Activated naive CD8-positive, alpha-beta T cell treated with anti-CD3 and anti-CD28 coated beads for 36 hours (primary cell): ENCODE results near the gene AMN. TPM values are rescaled to one million over a fixed set of nuclear protein-coding genes. Genes with fewer than 3 reads are reported as not detected.
"Not testable (repeated sequence)": the region's sequence is repeated elsewhere in the genome, so short reads cannot be mapped to it uniquely, and the experiment has no call there.

Source experiments
- DNase-seq: peaks from one replicate; pipeline ENCODE4 v3.0.0; 2021
- H3K27ac Mint-ChIP-seq: one replicate; pipeline ENCODE4 v1.8.0; 2022; ENCODE audit warnings: mild to moderate bottlenecking, moderate library complexity, mixed read lengths
- H3K27me3 Mint-ChIP-seq: one replicate; pipeline ENCODE4 v1.8.0; 2022; ENCODE audit warnings: mild to moderate bottlenecking, mixed read lengths
- H3K36me3 Mint-ChIP-seq: one replicate; pipeline ENCODE4 v1.8.0; 2021; ENCODE audit warnings: mild to moderate bottlenecking, mixed read lengths
- H3K4me1 Mint-ChIP-seq: one replicate; pipeline ENCODE4 v1.8.0; 2021; ENCODE audit warnings: mixed read lengths
- H3K4me3 Mint-ChIP-seq: one replicate; pipeline ENCODE4 v1.8.0; 2022; ENCODE audit warnings: mild to moderate bottlenecking, moderate library complexity, mixed read lengths
- H3K9me3 Mint-ChIP-seq: one replicate; pipeline ENCODE4 v1.8.0; 2022; ENCODE audit warnings: mixed read lengths
- total RNA-seq, 2 experiments: library from RNA; stranded (reverse); gene quantifications; one replicate each; pipeline ENCODE4 v1.2.3, GENCODE V29; 2021

The AMN gene
- total RNA-seq, 2 experiments from 2014 or later: 0.72 to 2.0 TPM

GRCh38 chr14:102915292-102916110 lies 7.0 kb upstream of the AMN start:
- no peak for DNase-seq
- H3K4me3 Mint-ChIP-seq: no peak overlapping the region
- H3K27ac Mint-ChIP-seq: no peak overlapping the region
- H3K9me3 Mint-ChIP-seq: no peaks in the 10 kb centered on the region
- H3K27me3 Mint-ChIP-seq: no peaks in the 10 kb centered on the region
- no peaks in the 10 kb centered on the region for H3K4me1 Mint-ChIP-seq
- no peaks in the 10 kb centered on the region for H3K36me3 Mint-ChIP-seq

GRCh38 chr14:102916347-102917055 lies 6.0 kb upstream of the AMN start:
- no peaks in the 10 kb centered on the region for H3K4me1 Mint-ChIP-seq
- H3K4me3 Mint-ChIP-seq: no peak overlapping the region
- H3K9me3 Mint-ChIP-seq: no peaks in the 10 kb centered on the region
- DNase-seq: no peak
- H3K27me3 Mint-ChIP-seq: no peaks in the 10 kb centered on the region
- no peaks in the 10 kb centered on the region for H3K36me3 Mint-ChIP-seq
- H3K27ac Mint-ChIP-seq: no peak overlapping the region

- no peaks in the 10 kb centered on the region for H3K4me1 Mint-ChIP-seq
- H3K9me3 Mint-ChIP-seq: no peaks in the 10 kb centered on the region
- no peaks in the 10 kb centered on the region for H3K36me3 Mint-ChIP-seq
- H3K4me3 Mint-ChIP-seq: no peak overlapping the region
- no peak for DNase-seq
- H3K27me3 Mint-ChIP-seq: no peaks in the 10 kb centered on the region
- H3K27ac Mint-ChIP-seq: no peak overlapping the region
Measured at GRCh38 chr14:102917056-102917385, 5.4 kb upstream of the AMN start.

- Mint-ChIP-seq H3K36me3 (no peaks in the 10 kb centered on the region), H3K27me3 (no peaks in the 10 kb centered on the region), H3K4me3 (no peak overlapping the region), H3K4me1 (no peaks in the 10 kb centered on the region), H3K9me3 (no peaks in the 10 kb centered on the region), H3K27ac (no peak overlapping the region)
- peak; percentile 47 for DNase-seq
Measured at GRCh38 chr14:102917469-102918211, 4.8 kb upstream of the AMN start.

GRCh38 chr14:102918438-102918837 lies 4.0 kb upstream of the AMN start:
- DNase-seq: no peak
- Mint-ChIP-seq H3K27ac (no peak overlapping the region), H3K4me1 (no peaks in the 10 kb centered on the region), H3K9me3 (no peaks in the 10 kb centered on the region), H3K4me3 (no peak overlapping the region), H3K36me3 (no peaks in the 10 kb centered on the region), H3K27me3 (peaks cover 3% of the 10 kb centered on the region)

DNA sequence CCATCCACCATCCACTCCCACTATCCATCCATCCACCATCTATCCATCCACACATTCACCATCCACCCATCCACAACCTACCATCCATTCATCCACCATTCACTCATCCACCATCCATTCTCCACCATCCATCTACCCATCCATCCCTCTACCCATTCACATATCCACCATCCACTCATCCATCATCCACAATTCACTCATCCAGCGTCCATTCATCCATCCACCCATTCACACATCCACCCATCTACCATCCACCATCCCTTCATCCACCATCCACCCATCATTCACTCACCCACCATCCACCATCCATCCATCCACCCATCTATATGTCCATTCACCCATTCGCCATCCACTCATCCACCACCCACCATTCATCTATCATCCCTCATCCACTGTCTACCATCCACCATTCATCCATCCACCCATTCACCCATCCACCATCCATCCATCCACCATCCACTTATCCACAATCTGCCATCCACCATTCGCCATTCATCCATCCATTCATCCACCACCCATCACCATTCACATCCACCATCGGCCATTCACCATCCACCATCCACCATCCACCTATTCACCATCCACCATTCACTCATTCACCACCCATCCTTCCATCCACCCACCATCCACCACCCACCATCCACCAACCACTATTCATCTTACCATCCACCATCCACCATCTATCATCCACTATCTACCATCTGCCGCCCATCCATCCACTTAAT lies 2.0 kb upstream of the AMN start:
- no peaks in the 10 kb centered on the region for H3K9me3 Mint-ChIP-seq
- H3K4me3 Mint-ChIP-seq: no peak overlapping the region
- no peak overlapping the region for H3K27ac Mint-ChIP-seq
- no peaks in the 10 kb centered on the region for H3K4me1 Mint-ChIP-seq
- no peaks in the 10 kb centered on the region for H3K36me3 Mint-ChIP-seq
- peaks cover 11% of the 10 kb centered on the region for H3K27me3 Mint-ChIP-seq
- DNase-seq: no peak

DNA sequence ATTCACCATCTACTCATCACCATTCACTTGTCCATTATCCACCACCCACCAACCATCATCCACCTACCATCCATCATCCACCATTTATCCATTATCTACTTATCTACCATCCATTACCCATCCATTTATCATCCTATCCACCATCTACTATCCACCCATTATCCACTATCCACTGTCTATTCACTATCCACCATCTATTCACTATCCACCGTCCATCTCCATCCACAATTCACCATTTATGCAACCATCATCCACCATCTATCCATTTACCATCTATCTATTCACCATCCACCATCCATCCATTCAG lies 1.5 kb upstream of the AMN start:
- H3K36me3 Mint-ChIP-seq: no peaks in the 10 kb centered on the region
- H3K9me3 Mint-ChIP-seq: no peaks in the 10 kb centered on the region
- no peaks in the 10 kb centered on the region for H3K4me1 Mint-ChIP-seq
- no peak overlapping the region for H3K27ac Mint-ChIP-seq
- peaks cover 16% of the 10 kb centered on the region for H3K27me3 Mint-ChIP-seq
- H3K4me3 Mint-ChIP-seq: no peak overlapping the region
- no peak for DNase-seq

DNA sequence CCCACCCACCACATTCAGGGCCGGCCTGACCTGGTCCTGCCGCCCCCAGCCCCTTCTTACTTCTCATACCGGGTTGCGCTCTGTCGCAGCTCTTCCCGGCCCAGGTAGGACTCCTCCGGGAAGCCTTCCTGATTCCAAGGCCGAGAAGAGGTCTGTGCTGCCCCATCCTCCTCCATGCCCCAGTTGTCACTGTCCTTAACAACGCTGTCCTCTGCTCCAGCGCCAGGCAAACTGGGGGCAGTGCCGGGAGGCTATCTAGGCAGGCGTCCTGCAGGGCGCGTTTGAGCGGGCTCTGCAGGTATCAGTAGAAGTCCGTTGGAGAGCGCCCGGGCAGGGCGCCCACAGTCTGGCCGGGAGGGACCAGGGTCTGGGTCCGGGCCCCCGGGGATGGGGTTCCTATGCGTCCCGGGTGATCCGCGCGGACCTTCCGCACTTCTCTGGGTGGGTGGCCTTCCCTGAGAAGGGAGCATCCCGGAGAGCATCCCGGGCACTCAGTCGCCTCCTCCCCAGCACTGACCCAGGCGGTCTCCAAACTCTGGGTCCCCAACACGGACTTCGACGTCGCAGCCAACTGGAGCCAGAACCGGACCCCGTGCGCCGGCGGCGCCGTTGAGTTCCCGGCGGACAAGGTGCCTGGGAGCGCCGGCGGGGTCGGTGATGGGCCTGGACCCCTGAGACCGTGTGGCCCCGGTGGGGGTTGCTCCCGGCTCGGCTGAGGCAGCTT lies 900 bp downstream of the AMN start:
- Mint-ChIP-seq H3K9me3 (no peaks in the 10 kb centered on the region), H3K36me3 (no peaks in the 10 kb centered on the region), H3K27ac (no peak overlapping the region), H3K27me3 (peaks cover 29% of the 10 kb centered on the region), H3K4me3 (no peak overlapping the region), H3K4me1 (no peaks in the 10 kb centered on the region)
- no peak for DNase-seq

DNA sequence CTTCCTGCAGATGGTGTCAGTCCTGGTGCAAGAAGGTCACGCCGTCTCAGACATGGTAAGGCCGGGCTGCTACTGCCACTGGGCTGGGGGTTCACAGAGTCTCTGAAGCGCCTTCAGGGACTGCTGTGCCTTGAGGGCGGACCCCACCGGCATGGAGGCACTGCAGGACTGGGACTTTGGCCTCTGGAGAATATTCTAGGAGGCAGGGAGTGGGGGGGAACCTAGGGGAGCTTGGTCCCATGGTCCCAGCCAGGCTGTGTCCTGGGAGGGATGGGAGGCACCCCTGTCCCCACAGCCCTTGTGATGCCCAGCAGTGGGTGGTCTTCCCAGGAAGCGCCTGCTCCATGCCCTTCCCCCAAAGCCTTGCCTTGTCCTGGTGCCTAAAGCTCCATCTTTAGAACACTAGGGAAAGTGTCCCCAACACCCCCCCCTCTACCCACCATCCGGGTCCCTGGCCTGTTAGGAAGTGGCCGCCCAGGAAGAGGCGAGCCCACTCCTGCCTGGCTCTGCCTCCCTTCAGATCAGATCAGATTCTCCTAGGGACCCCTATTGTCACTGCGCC lies 1.5 kb downstream of the AMN start:
- H3K4me3 Mint-ChIP-seq: no peak overlapping the region
- H3K36me3 Mint-ChIP-seq: no peaks in the 10 kb centered on the region
- no peaks in the 10 kb centered on the region for H3K9me3 Mint-ChIP-seq
- H3K27me3 Mint-ChIP-seq: peaks cover 33% of the 10 kb centered on the region
- no peaks in the 10 kb centered on the region for H3K4me1 Mint-ChIP-seq
- DNase-seq: no peak
- no peak overlapping the region for H3K27ac Mint-ChIP-seq

- no peaks in the 10 kb centered on the region for H3K4me1 Mint-ChIP-seq
- H3K27ac Mint-ChIP-seq: no peak overlapping the region
- peaks cover 36% of the 10 kb centered on the region for H3K27me3 Mint-ChIP-seq
- no peaks in the 10 kb centered on the region for H3K36me3 Mint-ChIP-seq
- H3K9me3 Mint-ChIP-seq: no peaks in the 10 kb centered on the region
- no peak overlapping the region for H3K4me3 Mint-ChIP-seq
- no peak for DNase-seq
Measured at GRCh38 chr14:102924632-102925588, 2.4 kb downstream of the AMN start.

DNA sequence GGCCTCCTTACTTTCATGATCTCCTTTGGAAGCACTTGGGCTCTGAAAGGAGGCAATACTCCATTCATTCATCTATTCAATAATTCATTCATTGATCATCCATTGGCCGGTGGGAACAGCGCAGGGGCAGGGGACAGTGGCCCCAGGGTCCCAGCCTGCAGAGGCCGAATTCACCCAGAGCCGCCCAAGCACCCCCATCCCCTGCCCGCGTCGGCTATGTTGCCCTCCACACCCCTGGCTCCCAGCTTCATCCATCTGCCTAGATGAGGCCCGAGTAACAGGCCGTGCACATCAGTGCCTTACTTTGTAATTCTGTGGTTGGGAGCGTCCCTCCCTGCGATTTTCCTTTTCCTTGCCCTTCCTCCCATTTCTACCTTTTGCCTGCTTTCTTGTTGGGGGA lies 3.2 kb downstream of the AMN start:
- Mint-ChIP-seq H3K9me3 (no peaks in the 10 kb centered on the region), H3K4me3 (no peak overlapping the region), H3K4me1 (no peaks in the 10 kb centered on the region), H3K27me3 (peaks cover 36% of the 10 kb centered on the region), H3K36me3 (no peaks in the 10 kb centered on the region), H3K27ac (no peak overlapping the region)
- DNase-seq: no peak

- Mint-ChIP-seq H3K27me3 (peaks cover 36% of the 10 kb centered on the region), H3K4me1 (no peaks in the 10 kb centered on the region), H3K9me3 (no peaks in the 10 kb centered on the region), H3K27ac (no peak overlapping the region), H3K36me3 (no peaks in the 10 kb centered on the region), H3K4me3 (no peak overlapping the region)
- DNase-seq: no peak
Measured at GRCh38 chr14:102926104-102926503, 3.6 kb downstream of the AMN start.

DNA sequence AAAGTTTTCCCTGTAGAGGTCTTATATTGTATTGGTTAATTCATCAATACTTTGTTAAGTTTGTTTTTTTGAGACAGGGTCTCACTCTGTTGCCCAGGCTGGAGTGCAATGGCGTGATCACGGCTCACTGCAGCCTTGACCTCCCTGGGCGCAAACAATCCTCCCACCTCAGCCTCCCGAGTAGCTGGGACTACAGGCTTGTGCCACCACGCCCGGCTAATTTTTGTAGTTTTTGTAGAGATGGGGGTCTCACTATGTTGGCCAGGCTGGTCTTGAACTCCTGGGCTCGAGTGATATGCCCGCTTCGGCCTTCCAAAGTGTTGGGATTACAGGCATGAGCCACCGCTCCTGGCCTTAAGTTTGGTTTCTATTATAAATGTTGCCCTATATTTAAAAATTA lies 4.4 kb downstream of the AMN start:
- not testable (repeated sequence) for H3K4me1 Mint-ChIP-seq, H3K9me3 Mint-ChIP-seq, H3K27ac Mint-ChIP-seq, H3K36me3 Mint-ChIP-seq, H3K4me3 Mint-ChIP-seq, DNase-seq
- H3K27me3 Mint-ChIP-seq: peaks cover 36% of the 10 kb centered on the region
